PC-3 (cell line): ENCODE results near the gene CEP128. TPM values are rescaled to one million over a fixed set of nuclear protein-coding genes. Genes with fewer than 3 reads are reported as not detected.

ENCODE experiments used
- ATAC-seq: fragments of 200-7000 bp; cut with Tn5 transposase; 2 replicates; pipeline ENCODE4 v1.9.1; 2020; ENCODE audit warnings: mild to moderate bottlenecking, moderate library complexity
- BruUV-seq: library from RNA; stranded (reverse); fragments of 400-500 nt; replicated peaks from 2 replicates; lab custom pipeline; 2021; lab: Mats Ljungman, UMichigan
- CTCF ChIA-PET: fragments of 300-600 bp; sonication (Branson Sonifier 250); formaldehyde crosslinking; loops from one replicate; lab custom pipeline; 2022; ENCODE audit warnings: antibody characterized with exemption; lab: Charles Lee
- POLR2A ChIA-PET: fragments of 300-600 bp; sonication (Branson Sonifier 250); formaldehyde crosslinking; loops from one replicate; lab custom pipeline; 2022; ENCODE audit warnings: antibody characterized with exemption; ENCODE audit not compliant: unreplicated experiment; lab: Charles Lee
- DNase-seq: peaks from one replicate; pipeline ENCODE4 v3.0.0-alpha.2; 2015
- H2AFZ ChIP-seq: fragments of 300-600 bp; sonication (generic); 2 replicates; pipeline ENCODE4 v1.6.0; 2016; ENCODE audit warnings: antibody characterized with exemption, low read length
- H3F3A ChIP-seq: fragments of 300-600 bp; sonication (generic); one replicate; pipeline ENCODE4 v1.6.0; 2017; ENCODE audit warnings: antibody characterized with exemption, low read length, control low read depth, mild to moderate bottlenecking; ENCODE audit not compliant: unreplicated experiment
- H3K27ac ChIP-seq: fragments of 300-600 bp; sonication (generic); 2 replicates; pipeline ENCODE4 v1.5.1; 2016; ENCODE audit warnings: mild to moderate bottlenecking, low read length
- H3K27me3 ChIP-seq: fragments of 300-600 bp; sonication (generic); 2 replicates; pipeline ENCODE4 v1.6.1; 2016; ENCODE audit warnings: low read length, mixed read lengths
- H3K36me3 ChIP-seq: fragments of 300-600 bp; sonication (generic); 2 replicates; pipeline ENCODE4 v1.6.1; 2016; ENCODE audit warnings: low read depth, mixed run types, low read length, mixed read lengths
- H3K4me1 ChIP-seq: fragments of 300-600 bp; sonication (generic); 2 replicates; pipeline ENCODE4 v1.5.1; 2016; ENCODE audit warnings: low read length; ENCODE audit not compliant: insufficient read depth
- H3K4me2 ChIP-seq: fragments of 300-600 bp; sonication (generic); 2 replicates; pipeline ENCODE4 v1.6.0; 2016; ENCODE audit warnings: low read length
- H3K4me3 ChIP-seq: fragments of 300-600 bp; sonication (generic); 2 replicates; pipeline ENCODE4 v1.5.1; 2016; ENCODE audit warnings: mild to moderate bottlenecking, low read length, mixed read lengths
- H3K79me2 ChIP-seq: fragments of 300-600 bp; sonication (generic); 2 replicates; pipeline ENCODE4 v1.6.1; 2017; ENCODE audit warnings: low read length, mixed read lengths
- H3K9ac ChIP-seq: fragments of 300-600 bp; sonication (generic); 2 replicates; pipeline ENCODE4 v1.6.0; 2016; ENCODE audit warnings: mild to moderate bottlenecking, low read length
- H3K9me2 ChIP-seq: fragments of 300-600 bp; sonication (generic); replicated peaks from 2 replicates; pipeline ENCODE4 v1.6.1; 2016; ENCODE audit warnings: mixed run types, low read length, mixed read lengths
- H3K9me3 ChIP-seq: fragments of 300-600 bp; sonication (generic); 2 replicates; pipeline ENCODE4 v1.6.1; 2016; ENCODE audit warnings: low read length, mixed read lengths
- H4K20me1 ChIP-seq: fragments of 300-600 bp; sonication (generic); 2 replicates; pipeline ENCODE4 v1.6.1; 2016; ENCODE audit warnings: low read length, mixed read lengths
- EZH2 ChIP-seq: fragments of 300-600 bp; sonication (generic); IDR thresholded peaks from one replicate; pipeline ENCODE4 v1.6.1; 2017; ENCODE audit warnings: antibody characterized with exemption, mild to moderate bottlenecking, low read length; ENCODE audit not compliant: unreplicated experiment
- EZH2phosphoT487 ChIP-seq: fragments of 300-600 bp; sonication (generic); IDR thresholded peaks from 2 replicates; pipeline ENCODE4 v1.6.1; 2018; ENCODE audit warnings: mild to moderate bottlenecking, antibody characterized with exemption, low read length, borderline replicate concordance
- intact Hi-C: fragments of 100-400 bp; cut with micrococcal nuclease; formaldehyde crosslinking; loops from 2 replicates; pipeline ENCODE4 v1.9.0; 2023
- total RNA-seq: library from RNA; depleted of rRNA; stranded (reverse); fragments of >200 nt; gene quantifications from 2 replicates; pipeline ENCODE4 v1.2.3, GENCODE V29; 2014
- TF ChIP-seq, protein P1 (sequence below): fragments of 300-600 bp; sonication (generic); conservative IDR thresholded peaks from 2 replicates; pipeline ENCODE4 v1.5.1; 2017; ENCODE audit warnings: antibody characterized with exemption, low read depth, mild to moderate bottlenecking, low read length

CEP128 gene
- total RNA-seq, 1 experiment from 2014 or later: 11.6 TPM

DNA sequence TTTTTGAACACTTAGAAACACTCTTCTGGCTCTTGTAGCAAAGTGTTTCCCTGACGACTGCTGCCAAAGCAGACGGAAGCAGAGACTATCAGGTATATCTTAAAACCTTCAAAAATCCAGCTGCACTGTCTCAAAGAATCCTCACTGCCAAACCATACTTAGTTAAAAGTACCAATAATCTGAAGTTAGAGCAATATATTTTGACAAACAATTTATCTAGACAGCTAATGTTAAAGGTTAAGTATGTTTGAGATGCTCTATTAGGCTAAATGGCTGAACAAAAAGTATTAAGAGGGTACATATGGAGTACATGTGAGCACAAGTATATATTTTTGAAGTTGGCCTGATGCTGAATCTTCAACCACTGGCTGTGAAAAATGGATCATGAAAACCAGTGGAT, 398.3 kb downstream of the CEP128 start:
- peaks cover 3% of the 10 kb centered on the region for H3F3A ChIP-seq
- H3K4me2 ChIP-seq: no peak overlapping the region
- no peaks in the 10 kb centered on the region for H3K79me2 ChIP-seq
- no peak overlapping the region for H3K9ac ChIP-seq
- intact Hi-C loops: no loop called here
- CTCF ChIA-PET: no interaction called here
- no peaks in the 10 kb centered on the region for H3K9me2 ChIP-seq
- no peaks in the 10 kb centered on the region; the same call in 1 of the 2 replicates for H3K9me3 ChIP-seq
- no peak overlapping the region for H3K27ac ChIP-seq
- H3K36me3 ChIP-seq: no peaks in the 10 kb centered on the region; the same call in 1 of the 2 replicates
- H3K4me3 ChIP-seq: no peak overlapping the region
- TF ChIP-seq, protein P1, sequence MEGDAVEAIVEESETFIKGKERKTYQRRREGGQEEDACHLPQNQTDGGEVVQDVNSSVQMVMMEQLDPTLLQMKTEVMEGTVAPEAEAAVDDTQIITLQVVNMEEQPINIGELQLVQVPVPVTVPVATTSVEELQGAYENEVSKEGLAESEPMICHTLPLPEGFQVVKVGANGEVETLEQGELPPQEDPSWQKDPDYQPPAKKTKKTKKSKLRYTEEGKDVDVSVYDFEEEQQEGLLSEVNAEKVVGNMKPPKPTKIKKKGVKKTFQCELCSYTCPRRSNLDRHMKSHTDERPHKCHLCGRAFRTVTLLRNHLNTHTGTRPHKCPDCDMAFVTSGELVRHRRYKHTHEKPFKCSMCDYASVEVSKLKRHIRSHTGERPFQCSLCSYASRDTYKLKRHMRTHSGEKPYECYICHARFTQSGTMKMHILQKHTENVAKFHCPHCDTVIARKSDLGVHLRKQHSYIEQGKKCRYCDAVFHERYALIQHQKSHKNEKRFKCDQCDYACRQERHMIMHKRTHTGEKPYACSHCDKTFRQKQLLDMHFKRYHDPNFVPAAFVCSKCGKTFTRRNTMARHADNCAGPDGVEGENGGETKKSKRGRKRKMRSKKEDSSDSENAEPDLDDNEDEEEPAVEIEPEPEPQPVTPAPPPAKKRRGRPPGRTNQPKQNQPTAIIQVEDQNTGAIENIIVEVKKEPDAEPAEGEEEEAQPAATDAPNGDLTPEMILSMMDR: no peak
- TF ChIP-seq EZH2: no peak
- TF ChIP-seq EZH2phosphoT487: no peak
- H3K27me3 ChIP-seq: no peaks in the 10 kb centered on the region
- H2AFZ ChIP-seq: no peak overlapping the region
- no peak for ATAC-seq
- BruUV-seq: no TSS peak
- H3K4me1 ChIP-seq: peaks cover 11% of the 10 kb centered on the region; the same call in 1 of the 2 replicates
- no peaks in the 10 kb centered on the region for H4K20me1 ChIP-seq
- POLR2A ChIA-PET: no interaction called here
- DNase-seq: no peak

DNA sequence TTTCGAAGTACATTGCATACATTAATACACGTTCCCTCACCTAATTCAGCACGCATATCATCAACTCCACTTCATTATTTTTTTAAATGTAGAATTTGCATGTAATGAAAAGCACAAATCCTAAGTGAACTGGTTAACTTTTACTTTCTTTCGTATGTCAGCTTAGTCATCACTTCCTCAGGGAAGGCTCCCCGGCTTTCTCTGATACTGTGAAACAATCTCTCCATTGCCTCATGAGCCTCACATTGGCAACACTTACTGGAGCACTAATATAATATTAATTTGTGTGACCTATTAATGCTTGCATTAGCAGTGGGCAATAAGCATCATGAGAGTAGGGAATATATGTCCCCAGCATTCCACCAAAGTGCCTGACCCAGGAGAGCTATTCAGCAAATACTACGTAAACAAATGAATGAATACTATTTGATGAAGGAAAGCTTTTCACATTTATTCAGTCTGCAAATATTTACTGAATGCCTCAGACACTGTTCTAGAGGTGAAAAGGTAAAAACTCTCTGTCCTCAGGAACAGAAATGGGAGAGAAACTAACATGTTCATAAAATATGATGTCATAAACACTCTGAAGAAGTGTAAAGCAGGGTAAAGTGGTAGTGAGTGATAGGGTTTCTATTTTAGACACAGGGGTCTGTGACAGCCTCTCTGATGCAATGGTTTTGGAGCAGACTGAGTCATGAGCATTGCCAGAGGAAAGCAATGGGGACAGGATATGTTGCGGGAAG, 402.7 kb downstream of the CEP128 start:
- H3F3A ChIP-seq: peaks cover 3% of the 10 kb centered on the region
- no peak overlapping the region for H2AFZ ChIP-seq
- no peak overlapping the region for H3K4me3 ChIP-seq
- POLR2A ChIA-PET: no interaction called here
- H3K4me1 ChIP-seq: peaks cover 21% of the 10 kb centered on the region; the same call in 1 of the 2 replicates
- peak overlapping the region; percentile 53 for H3K27ac ChIP-seq
- H3K9me2 ChIP-seq: no peaks in the 10 kb centered on the region
- no peaks in the 10 kb centered on the region for H3K79me2 ChIP-seq
- ATAC-seq (peak; percentile 82), DNase-seq (peak; percentile 71)
- CTCF ChIA-PET: interaction anchor here (0.5 kb wide), 1 partner anchor 15 kb away, joined by 4 read pairs; no protein-coding TSS in a partner anchor
- H4K20me1 ChIP-seq: no peaks in the 10 kb centered on the region
- no TSS peak for BruUV-seq
- H3K27me3 ChIP-seq: no peaks in the 10 kb centered on the region
- intact Hi-C loops: no loop called here
- H3K9me3 ChIP-seq: no peaks in the 10 kb centered on the region; the same call in 1 of the 2 replicates
- no peak overlapping the region for H3K9ac ChIP-seq
- no peaks in the 10 kb centered on the region; the same call in 1 of the 2 replicates for H3K36me3 ChIP-seq
- peak overlapping the region; percentile 12 for H3K4me2 ChIP-seq
- TF ChIP-seq EZH2phosphoT487 (no peak), EZH2 (no peak)
- TF ChIP-seq, protein P1: no peak

DNA sequence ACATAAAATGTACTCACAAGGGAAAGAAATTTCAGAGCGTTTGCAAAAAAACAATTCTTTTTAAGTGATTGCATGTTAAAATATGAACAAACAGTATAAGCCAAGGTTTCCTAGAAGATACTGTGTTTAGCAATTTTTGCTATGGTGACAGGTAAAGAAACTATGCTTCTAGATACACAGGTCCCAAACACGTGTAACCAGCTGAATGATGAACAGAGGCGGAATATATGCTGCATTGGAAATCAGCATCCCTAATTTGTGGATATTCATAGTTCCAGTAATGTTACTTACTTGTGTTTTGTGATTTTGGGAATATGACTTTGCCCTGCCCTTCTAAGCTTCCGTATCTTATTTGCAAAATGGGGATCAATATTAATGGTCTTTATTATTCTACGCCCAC, 403.9 kb downstream of the CEP128 start:
- H4K20me1 ChIP-seq: no peaks in the 10 kb centered on the region
- no peak overlapping the region for H3K4me2 ChIP-seq
- no peak for DNase-seq
- H3K27ac ChIP-seq: no peak overlapping the region
- peaks cover 21% of the 10 kb centered on the region; the same call in 1 of the 2 replicates for H3K4me1 ChIP-seq
- H3K9ac ChIP-seq: no peak overlapping the region
- peaks cover 3% of the 10 kb centered on the region for H3F3A ChIP-seq
- ChIA-PET CTCF (no interaction called here), POLR2A (no interaction called here)
- intact Hi-C loops: no loop called here
- H2AFZ ChIP-seq: no peak overlapping the region
- H3K36me3 ChIP-seq: no peaks in the 10 kb centered on the region; the same call in 1 of the 2 replicates
- no peak for ATAC-seq
- H3K9me2 ChIP-seq: no peaks in the 10 kb centered on the region
- BruUV-seq: no TSS peak
- H3K4me3 ChIP-seq: no peak overlapping the region
- H3K27me3 ChIP-seq: no peaks in the 10 kb centered on the region
- no peaks in the 10 kb centered on the region; the same call in 1 of the 2 replicates for H3K9me3 ChIP-seq
- TF ChIP-seq, protein P1: no peak
- TF ChIP-seq EZH2 (no peak), EZH2phosphoT487 (no peak)
- H3K79me2 ChIP-seq: no peaks in the 10 kb centered on the region
